C4-2B (cell line): ENCODE data around the gene TBC1D22A.

ENCODE experiments used
- ZFX ChIP-seq: fragments of 450-650 bp; IDR thresholded peaks from 2 replicates; pipeline ENCODE4 v1.6.1; 2017
- TF ChIP-seq, protein P1 (sequence below): fragments of 450-650 bp; conservative IDR thresholded peaks from 2 replicates; pipeline ENCODE4 v1.5.1; 2017; ENCODE audit warnings: mild to moderate bottlenecking

DNA sequence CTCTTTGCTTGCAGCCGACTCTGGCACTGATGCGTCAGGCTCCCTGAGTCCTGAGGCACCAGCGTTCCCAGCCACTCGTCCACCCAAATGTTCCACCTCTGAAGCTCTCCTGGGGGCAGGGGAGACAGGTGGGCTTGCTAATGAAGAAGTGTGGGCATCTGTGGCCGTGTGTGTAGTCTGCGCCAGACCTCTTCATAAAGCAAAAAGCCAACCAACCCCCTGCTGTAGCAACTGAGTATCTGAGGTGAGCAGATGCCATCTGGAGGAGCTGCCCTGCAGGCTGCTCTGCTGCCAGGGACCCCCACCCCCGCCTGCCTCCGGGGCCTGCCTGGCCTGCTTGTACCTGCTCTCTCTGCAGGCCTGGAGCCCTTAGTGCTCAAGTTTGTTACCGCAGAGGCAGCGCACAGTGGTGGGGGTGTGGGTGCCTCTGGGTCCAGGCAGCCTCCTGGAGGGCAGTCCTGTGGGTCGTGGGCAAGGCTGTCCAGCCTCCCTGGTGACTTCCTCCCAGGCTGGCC is 272.5 kb downstream of the TBC1D22A start:
- no peak for TF ChIP-seq ZFX
- TF ChIP-seq, protein P1, sequence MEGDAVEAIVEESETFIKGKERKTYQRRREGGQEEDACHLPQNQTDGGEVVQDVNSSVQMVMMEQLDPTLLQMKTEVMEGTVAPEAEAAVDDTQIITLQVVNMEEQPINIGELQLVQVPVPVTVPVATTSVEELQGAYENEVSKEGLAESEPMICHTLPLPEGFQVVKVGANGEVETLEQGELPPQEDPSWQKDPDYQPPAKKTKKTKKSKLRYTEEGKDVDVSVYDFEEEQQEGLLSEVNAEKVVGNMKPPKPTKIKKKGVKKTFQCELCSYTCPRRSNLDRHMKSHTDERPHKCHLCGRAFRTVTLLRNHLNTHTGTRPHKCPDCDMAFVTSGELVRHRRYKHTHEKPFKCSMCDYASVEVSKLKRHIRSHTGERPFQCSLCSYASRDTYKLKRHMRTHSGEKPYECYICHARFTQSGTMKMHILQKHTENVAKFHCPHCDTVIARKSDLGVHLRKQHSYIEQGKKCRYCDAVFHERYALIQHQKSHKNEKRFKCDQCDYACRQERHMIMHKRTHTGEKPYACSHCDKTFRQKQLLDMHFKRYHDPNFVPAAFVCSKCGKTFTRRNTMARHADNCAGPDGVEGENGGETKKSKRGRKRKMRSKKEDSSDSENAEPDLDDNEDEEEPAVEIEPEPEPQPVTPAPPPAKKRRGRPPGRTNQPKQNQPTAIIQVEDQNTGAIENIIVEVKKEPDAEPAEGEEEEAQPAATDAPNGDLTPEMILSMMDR, result no peak
